Liver (tissue), 9 donors: Measurements from ENCODE around the gene NKRF. TPM values are rescaled to one million over a fixed set of nuclear protein-coding genes. Genes with fewer than 3 reads are reported as not detected.

ENCODE experiments used
- DNase-seq: peaks from one replicate; pipeline ENCODE4 v3.0.0-alpha.2; 2017; ENCODE audit warnings: low spot score
- H3K27ac ChIP-seq, 2 donors: one replicate each; pipeline ENCODE4 v1.7.0; 2013; ENCODE audit warnings: inconsistent platforms in 2 of 2, low read length in 2 of 2, control low read depth in 1 of 2, low read depth in 1 of 2, mild to moderate bottlenecking in 1 of 2
- H3K27me3 ChIP-seq, 4 donors: one replicate each; pipeline versions ENCODE4 v1.6.1 to v1.7.0; 2013; ENCODE audit warnings: low read length in 3 of 4, inconsistent platforms in 1 of 4, mild to moderate bottlenecking in 1 of 4, moderate library complexity in 1 of 4; ENCODE audit not compliant: control insufficient read depth in 4 of 4, insufficient read depth in 4 of 4
- H3K36me3 ChIP-seq, 4 donors: one replicate each; pipeline versions ENCODE4 v1.6.1 to v1.7.0; 2013; ENCODE audit warnings: low read length in 3 of 4, mild to moderate bottlenecking in 3 of 4, low read depth in 1 of 4, moderate library complexity in 1 of 4; ENCODE audit not compliant: control insufficient read depth in 4 of 4, insufficient read depth in 3 of 4
- H3K4me1 ChIP-seq, 4 donors: one replicate each; pipeline versions ENCODE4 v1.6.1 to v1.7.0; 2013; ENCODE audit warnings: low read length in 3 of 4, mild to moderate bottlenecking in 3 of 4, moderate library complexity in 1 of 4; ENCODE audit not compliant: control insufficient read depth in 4 of 4, insufficient read depth in 4 of 4
- H3K4me3 ChIP-seq, 3 donors: one replicate each; pipeline versions ENCODE4 v1.6.1 to v1.7.0; 2013; ENCODE audit warnings: low read length in 3 of 3, control low read depth in 1 of 3, low read depth in 1 of 3, mild to moderate bottlenecking in 1 of 3
- H3K9ac ChIP-seq, 2 donors: one replicate each; pipeline ENCODE4 v1.7.0; 2013; ENCODE audit warnings: low read length in 2 of 2, mild to moderate bottlenecking in 2 of 2, moderate library complexity in 2 of 2, control low read depth in 1 of 2, low read depth in 1 of 2
- H3K9me3 ChIP-seq, 4 donors: one replicate each; pipeline versions ENCODE4 v1.6.1 to v1.7.0; 2013; ENCODE audit warnings: low read length in 3 of 4; ENCODE audit not compliant: control insufficient read depth in 4 of 4
- EGR1 ChIP-seq, 2 donors: IDR thresholded peaks; 2 replicates each; pipeline ENCODE4 v1.6.1; 2016 to 2018; ENCODE audit warnings: antibody characterized with exemption in 2 of 2, low read depth in 2 of 2
- FOXA1 ChIP-seq: IDR thresholded peaks from 2 replicates; pipeline ENCODE4 v1.6.1; 2016; ENCODE audit warnings: antibody characterized with exemption
- FOXA2 ChIP-seq: IDR thresholded peaks from 2 replicates; pipeline ENCODE4 v1.6.1; 2016; ENCODE audit warnings: antibody characterized with exemption
- GABPA ChIP-seq, 2 donors: IDR thresholded peaks in 1 of 2; conservative IDR thresholded peaks in 1 of 2; 2 replicates each; pipeline ENCODE4 v1.6.1; 2016; ENCODE audit warnings: antibody characterized with exemption in 2 of 2, mild to moderate bottlenecking in 1 of 2, moderate library complexity in 1 of 2
- HNF4A ChIP-seq, 2 donors: conservative IDR thresholded peaks; 2 replicates each; pipeline ENCODE4 v1.6.1; 2016; ENCODE audit warnings: antibody characterized with exemption in 2 of 2, mild to moderate bottlenecking in 2 of 2
- RAD21 ChIP-seq, 2 donors: IDR thresholded peaks; 2 replicates each; pipeline ENCODE4 v1.6.1; 2016; ENCODE audit warnings: antibody characterized with exemption in 2 of 2, mild to moderate bottlenecking in 2 of 2
- RXRA ChIP-seq, 2 donors: IDR thresholded peaks; 2 replicates each; pipeline ENCODE4 v1.6.1; 2017 to 2018; ENCODE audit warnings: antibody characterized with exemption in 2 of 2, mild to moderate bottlenecking in 1 of 2
- SP1 ChIP-seq: IDR thresholded peaks from 2 replicates; pipeline ENCODE4 v1.6.1; 2018; ENCODE audit warnings: antibody characterized with exemption, mild to moderate bottlenecking
- TAF1 ChIP-seq: conservative IDR thresholded peaks from 2 replicates; pipeline ENCODE4 v1.6.1; 2016; ENCODE audit warnings: antibody characterized with exemption, mild to moderate bottlenecking
- YY1 ChIP-seq: IDR thresholded peaks from 2 replicates; pipeline ENCODE4 v1.6.1; 2016; ENCODE audit warnings: antibody characterized with exemption, mild to moderate bottlenecking
- WGBS: extraction: QIAGEN DNeasy Blood & Tissue Kit; methylation state at CpG from one replicate; pipeline ENCODE4 v1.1.7; 2013; 5-methylcytosine and 5-hydroxymethylcytosine counted together
- polyA plus RNA-seq, 2 donors: library from polyadenylated mRNA; stranded (reverse) in 1 of 2; unstranded in 1 of 2; fragments of 200-250 nt in 1 of 2; fragments of >200 nt in 1 of 2; fragmentation: Nextera tagmentation in 1 of 2; extraction: Ambion mirVana in 1 of 2; gene quantifications; one replicate each; pipeline versions ENCODE4 v1.2.1 to v1.2.3, GENCODE V29; 2013 to 2015
- total RNA-seq, 2 donors: library from RNA; depleted of rRNA; stranded (reverse); fragments of >200 nt; gene quantifications; one replicate each; pipeline ENCODE4 v1.2.3, GENCODE V29; 2014
- TF ChIP-seq, protein P1 (sequence below): IDR thresholded peaks from 2 replicates; pipeline ENCODE4 v1.6.1; 2016; ENCODE audit warnings: antibody characterized with exemption, mild to moderate bottlenecking
- TF ChIP-seq, protein P2 (sequence below): IDR thresholded peaks from 2 replicates; pipeline ENCODE4 v1.6.1; 2016; ENCODE audit warnings: antibody characterized with exemption
- TF ChIP-seq, protein P3 (sequence below): IDR thresholded peaks from 2 replicates; pipeline ENCODE4 v1.6.1; 2016; ENCODE audit warnings: antibody characterized with exemption
- donor health status: healthy.
- donor health status: healthy.
- donor health status: healthy.
- donor health status: healthy.
- donor health status: healthy.

NKRF gene
- total and polyA plus RNA-seq, 4 donors: 1.3 to 3.4 (median 3.0) TPM

DNA sequence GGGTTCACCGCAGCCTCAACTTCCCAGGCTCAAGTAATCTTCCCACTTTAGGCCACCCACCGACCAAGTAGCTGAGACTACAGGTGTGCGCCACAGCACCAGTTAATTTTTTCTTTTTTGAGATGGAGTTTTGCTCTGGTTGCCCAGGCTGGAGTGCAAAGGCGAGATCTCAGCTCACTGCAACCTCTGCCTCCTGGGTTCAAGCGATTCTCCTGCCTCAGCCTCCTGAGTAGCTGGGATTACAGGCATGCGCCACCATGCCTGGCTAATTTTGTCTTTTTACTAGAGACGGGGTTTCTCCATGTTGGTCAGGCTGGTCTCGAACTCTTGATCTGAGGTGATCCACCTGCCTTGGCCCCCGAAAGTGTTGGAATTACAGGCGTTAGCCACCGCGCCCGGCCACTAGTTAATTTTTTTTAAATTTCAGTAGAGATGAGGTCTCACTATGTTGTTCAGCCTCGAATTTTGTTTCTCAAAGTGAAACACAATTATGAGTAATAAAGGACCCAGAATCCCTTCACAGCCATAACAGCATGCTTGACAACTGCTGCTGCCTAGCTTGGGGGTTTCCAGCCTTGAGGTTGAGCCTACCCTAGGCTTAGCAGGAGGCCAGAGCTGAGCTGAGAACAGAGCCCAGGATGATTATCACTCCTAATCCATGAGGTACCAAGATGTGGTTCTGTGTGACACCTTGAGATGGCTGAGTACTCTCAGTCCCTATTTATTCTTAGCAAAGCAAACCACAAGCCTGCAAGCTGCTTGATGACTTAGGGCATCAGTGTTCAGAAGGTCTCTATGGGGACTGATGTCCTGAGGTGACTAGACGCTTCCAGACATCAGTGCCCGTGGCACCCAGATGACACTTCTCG, 41.6 kb upstream of the NKRF start:
- peaks cover 3 to 13% (median 7%) of the 10 kb centered on the region in 4 donors for H3K36me3 ChIP-seq
- DNase-seq: no peak
- no peaks in the 10 kb centered on the region for H3K4me1 ChIP-seq
- no peaks in the 10 kb centered on the region for H3K27me3 ChIP-seq
- H3K9ac ChIP-seq: no peak overlapping the region
- H3K9me3 ChIP-seq: no peaks in the 10 kb centered on the region
- WGBS: 92% methylated on average over 17 of the region's 17 CpGs
- H3K27ac ChIP-seq: no peak overlapping the region
- TF ChIP-seq SP1 (no peak), FOXA1 (no peak), HNF4A (conservative IDR thresholded peaks at IDR 0.05) (no peak), EGR1 (IDR thresholded peaks at IDR 0.05; ENCODE audit: low read depth in 2 of 2) (no peak)
- TF ChIP-seq, protein P1, sequence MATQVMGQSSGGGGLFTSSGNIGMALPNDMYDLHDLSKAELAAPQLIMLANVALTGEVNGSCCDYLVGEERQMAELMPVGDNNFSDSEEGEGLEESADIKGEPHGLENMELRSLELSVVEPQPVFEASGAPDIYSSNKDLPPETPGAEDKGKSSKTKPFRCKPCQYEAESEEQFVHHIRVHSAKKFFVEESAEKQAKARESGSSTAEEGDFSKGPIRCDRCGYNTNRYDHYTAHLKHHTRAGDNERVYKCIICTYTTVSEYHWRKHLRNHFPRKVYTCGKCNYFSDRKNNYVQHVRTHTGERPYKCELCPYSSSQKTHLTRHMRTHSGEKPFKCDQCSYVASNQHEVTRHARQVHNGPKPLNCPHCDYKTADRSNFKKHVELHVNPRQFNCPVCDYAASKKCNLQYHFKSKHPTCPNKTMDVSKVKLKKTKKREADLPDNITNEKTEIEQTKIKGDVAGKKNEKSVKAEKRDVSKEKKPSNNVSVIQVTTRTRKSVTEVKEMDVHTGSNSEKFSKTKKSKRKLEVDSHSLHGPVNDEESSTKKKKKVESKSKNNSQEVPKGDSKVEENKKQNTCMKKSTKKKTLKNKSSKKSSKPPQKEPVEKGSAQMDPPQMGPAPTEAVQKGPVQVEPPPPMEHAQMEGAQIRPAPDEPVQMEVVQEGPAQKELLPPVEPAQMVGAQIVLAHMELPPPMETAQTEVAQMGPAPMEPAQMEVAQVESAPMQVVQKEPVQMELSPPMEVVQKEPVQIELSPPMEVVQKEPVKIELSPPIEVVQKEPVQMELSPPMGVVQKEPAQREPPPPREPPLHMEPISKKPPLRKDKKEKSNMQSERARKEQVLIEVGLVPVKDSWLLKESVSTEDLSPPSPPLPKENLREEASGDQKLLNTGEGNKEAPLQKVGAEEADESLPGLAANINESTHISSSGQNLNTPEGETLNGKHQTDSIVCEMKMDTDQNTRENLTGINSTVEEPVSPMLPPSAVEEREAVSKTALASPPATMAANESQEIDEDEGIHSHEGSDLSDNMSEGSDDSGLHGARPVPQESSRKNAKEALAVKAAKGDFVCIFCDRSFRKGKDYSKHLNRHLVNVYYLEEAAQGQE: no peak
- no peak overlapping the region for H3K4me3 ChIP-seq

- WGBS: 92% methylated on average over 2 of the region's 2 CpGs
- H3K9ac ChIP-seq: no peak overlapping the region
- H3K27ac ChIP-seq: no peak overlapping the region
- H3K4me1 ChIP-seq: no peaks in the 10 kb centered on the region
- no peak for DNase-seq
- no peaks in the 10 kb centered on the region for H3K9me3 ChIP-seq
- H3K27me3 ChIP-seq: no peaks in the 10 kb centered on the region
- no peak overlapping the region for H3K4me3 ChIP-seq
- TF ChIP-seq FOXA2: no peak
- peaks cover 3 to 11% (median 6%) of the 10 kb centered on the region in 4 donors for H3K36me3 ChIP-seq
Observed at GRCh38 chrX:119647089-119647488, 40.9 kb upstream of the NKRF start.

DNA sequence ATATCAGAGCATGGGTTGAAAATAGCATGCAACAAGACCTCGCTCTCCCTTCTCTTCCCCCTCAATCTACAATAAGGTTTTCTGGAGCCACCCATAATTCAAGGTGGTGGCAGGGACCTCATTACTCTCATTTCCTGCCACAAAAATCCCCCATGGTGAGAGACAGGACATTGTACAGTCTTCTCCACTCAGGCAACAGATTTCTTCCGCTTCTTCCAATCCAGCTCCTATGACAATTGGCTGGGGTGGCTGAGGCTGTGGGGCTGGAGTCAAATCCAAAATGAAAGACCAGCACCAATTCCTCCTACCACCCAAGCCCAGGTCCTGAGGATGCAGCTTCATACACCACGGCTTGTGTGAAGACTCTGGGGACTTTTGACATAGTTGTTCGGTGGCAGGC, 40.3 kb upstream of the NKRF start:
- H3K36me3 ChIP-seq: peaks cover 3 to 10% (median 6%) of the 10 kb centered on the region in 4 donors
- 89% methylated on average over 4 of the region's 4 CpGs for WGBS
- TF ChIP-seq GABPA (IDR thresholded peaks at IDR 0.05 in 1 of 2, conservative IDR thresholded peaks at IDR 0.05 in 1 of 2) (no peak), RAD21 (IDR thresholded peaks at IDR 0.05) (no peak)
- no peak overlapping the region for H3K27ac ChIP-seq
- H3K4me1 ChIP-seq: no peaks in the 10 kb centered on the region
- no peaks in the 10 kb centered on the region for H3K9me3 ChIP-seq
- no peak overlapping the region for H3K4me3 ChIP-seq
- no peaks in the 10 kb centered on the region for H3K27me3 ChIP-seq
- no peak overlapping the region for H3K9ac ChIP-seq
- DNase-seq: no peak

DNA sequence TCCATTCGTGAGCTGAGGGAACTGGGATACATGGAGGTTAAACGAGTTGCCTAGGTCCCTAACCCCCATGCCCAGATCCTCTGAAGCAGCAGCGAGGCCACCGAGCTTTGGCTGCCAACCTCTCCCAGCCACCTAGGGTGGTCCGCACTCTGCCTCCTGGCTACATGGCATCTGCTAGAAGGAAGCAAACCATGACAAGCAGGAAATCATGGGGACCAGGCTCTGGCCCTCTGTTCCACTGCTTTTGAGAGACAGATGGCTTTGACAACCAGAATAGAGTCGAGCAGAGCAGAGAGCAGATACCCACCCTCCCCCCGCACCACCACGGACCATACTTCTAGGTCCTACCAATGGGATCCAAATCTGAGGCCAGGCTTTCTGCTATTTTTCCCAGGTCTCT, 37.5 kb upstream of the NKRF start:
- Histone ChIP-seq H3K4me1 (no peaks in the 10 kb centered on the region), H3K9me3 (no peaks in the 10 kb centered on the region), H3K36me3 (peaks cover 0 to 7% (median 4%) of the 10 kb centered on the region in 4 donors), H3K9ac (no peak overlapping the region), H3K27ac (no peak overlapping the region), H3K4me3 (no peak overlapping the region), H3K27me3 (no peaks in the 10 kb centered on the region)
- no peak for DNase-seq
- TF ChIP-seq TAF1 (no peak), FOXA1 (no peak), YY1 (no peak), FOXA2 (no peak), RXRA (IDR thresholded peaks at IDR 0.05) (no peak), GABPA (IDR thresholded peaks at IDR 0.05 in 1 of 2, conservative IDR thresholded peaks at IDR 0.05 in 1 of 2) (no peak)
- TF ChIP-seq, protein P2, sequence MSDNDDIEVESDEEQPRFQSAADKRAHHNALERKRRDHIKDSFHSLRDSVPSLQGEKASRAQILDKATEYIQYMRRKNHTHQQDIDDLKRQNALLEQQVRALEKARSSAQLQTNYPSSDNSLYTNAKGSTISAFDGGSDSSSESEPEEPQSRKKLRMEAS: no peak
- TF ChIP-seq, protein P3, sequence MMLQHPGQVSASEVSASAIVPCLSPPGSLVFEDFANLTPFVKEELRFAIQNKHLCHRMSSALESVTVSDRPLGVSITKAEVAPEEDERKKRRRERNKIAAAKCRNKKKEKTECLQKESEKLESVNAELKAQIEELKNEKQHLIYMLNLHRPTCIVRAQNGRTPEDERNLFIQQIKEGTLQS: no peak
- WGBS: 85% methylated on average over 8 of the region's 8 CpGs
